Thymus (tissue), 11 donors: Measurements from ENCODE around the gene CDC6. TPM values are rescaled to one million over a fixed set of nuclear protein-coding genes. Genes with fewer than 3 reads are reported as not detected.

Experiments
- DNase-seq, 9 donors: peaks; one replicate each; pipeline ENCODE4 v3.0.0-alpha.2; 2013; ENCODE audit warnings: low spot score in 9 of 9, low read depth in 6 of 9, missing footprints in 1 of 9
- H3K27ac ChIP-seq, 2 donors: one replicate each; pipeline ENCODE4 v1.5.1; 2013; ENCODE audit warnings: control low read depth in 1 of 2, low read depth in 1 of 2, low read length in 1 of 2, mild to moderate bottlenecking in 1 of 2, moderate library complexity in 1 of 2
- H3K27me3 ChIP-seq, 2 donors: one replicate each; pipeline ENCODE4 v1.5.1; 2013; ENCODE audit warnings: low read length in 1 of 2; ENCODE audit not compliant: control insufficient read depth in 2 of 2, insufficient read depth in 1 of 2
- H3K36me3 ChIP-seq, 2 donors: one replicate each; pipeline ENCODE4 v1.5.1; 2013; ENCODE audit warnings: low read length in 1 of 2, mild to moderate bottlenecking in 1 of 2, moderate library complexity in 1 of 2; ENCODE audit not compliant: control insufficient read depth in 2 of 2, insufficient read depth in 2 of 2
- H3K4me1 ChIP-seq, 2 donors: one replicate each; pipeline ENCODE4 v1.5.1; 2013; ENCODE audit warnings: low read length in 2 of 2; ENCODE audit not compliant: control insufficient read depth in 2 of 2, insufficient read depth in 2 of 2
- H3K4me3 ChIP-seq, 2 donors: one replicate each; pipeline ENCODE4 v1.5.1; 2013; ENCODE audit warnings: low read length in 2 of 2, control low read depth in 1 of 2, mild to moderate bottlenecking in 1 of 2
- H3K9me3 ChIP-seq, 2 donors: one replicate each; pipeline ENCODE4 v1.5.1; 2013; ENCODE audit warnings: low read length in 1 of 2, mild to moderate bottlenecking in 1 of 2; ENCODE audit not compliant: control insufficient read depth in 2 of 2, insufficient read depth in 1 of 2
- WGBS: extraction: QIAGEN DNeasy Blood & Tissue Kit; methylation state at CpG from one replicate; pipeline ENCODE4 v1.1.7; 2013; 5-methylcytosine and 5-hydroxymethylcytosine counted together
- polyA plus RNA-seq: library from polyadenylated mRNA; stranded (reverse); fragments of 200-250 nt; gene quantifications from one replicate; pipeline ENCODE4 v1.2.3, GENCODE V29; 2013
- total RNA-seq: library from RNA; stranded (reverse); fragments of 120-200 nt; gene quantifications from one replicate; pipeline ENCODE4 v1.2.4, GENCODE V29; 2013
- donor health status: healthy.

The CDC6 gene
- total and polyA plus RNA-seq, 2 donors, result 1.3 to 24.5 TPM

DNA sequence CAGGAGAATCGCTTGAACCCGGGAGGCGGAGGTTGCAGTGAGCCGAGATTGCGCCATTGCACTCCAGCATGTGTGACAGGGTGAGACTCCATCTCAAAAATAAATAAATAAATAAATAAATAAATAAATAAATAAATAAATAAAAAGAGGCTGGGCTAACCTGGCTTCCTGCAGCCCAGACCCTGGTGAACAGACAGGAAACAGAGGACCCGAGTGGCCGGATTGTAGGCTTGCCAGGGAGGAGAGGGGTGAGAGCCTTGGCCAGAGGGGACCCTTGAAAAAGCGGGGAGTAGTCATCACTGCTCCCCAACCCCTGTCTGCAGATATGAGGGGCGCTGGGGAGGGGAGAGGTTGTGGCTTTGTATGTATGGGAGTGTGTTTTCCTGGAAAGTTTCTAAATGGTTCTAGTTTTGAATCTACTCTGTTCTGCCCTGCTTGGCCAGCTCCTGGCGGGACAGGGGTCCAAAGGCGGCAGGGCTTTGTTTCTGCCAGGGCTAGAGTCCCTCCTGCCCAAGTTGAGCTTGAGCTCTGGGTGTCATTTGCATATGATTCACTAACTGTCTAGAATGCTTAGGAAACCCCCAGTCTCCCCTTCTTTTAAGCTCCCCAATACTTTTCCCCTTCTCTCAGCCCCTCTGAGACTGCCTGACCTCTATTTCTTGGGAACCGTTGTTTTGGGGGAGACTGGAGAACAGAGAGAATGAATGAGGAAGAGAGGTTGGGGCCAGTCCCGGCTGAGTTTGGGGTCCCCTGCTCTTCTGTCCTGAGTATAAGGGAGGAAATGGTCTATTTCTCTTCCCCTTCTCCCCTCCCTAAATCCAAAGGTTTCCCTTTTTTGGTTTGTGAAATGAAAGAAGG lies 37.7 kb downstream of the CDC6 start:
- Histone ChIP-seq H3K9me3 (peaks cover 0 to 4% of the 10 kb centered on the region in 2 donors), H3K27me3 (no peaks in the 10 kb centered on the region), H3K36me3 (no peaks in the 10 kb centered on the region), H3K27ac (peak overlapping the region in 1 of 2 donors; percentile 90), H3K4me3 (no peak overlapping the region), H3K4me1 (peaks cover 67 to 93% of the 10 kb centered on the region in 2 donors)
- no peak for DNase-seq
- 86% methylated on average over 13 of the region's 13 CpGs for WGBS

GRCh38 chr17:40326014-40326831 lies 38.5 kb downstream of the CDC6 start:
- Histone ChIP-seq H3K27me3 (no peaks in the 10 kb centered on the region), H3K9me3 (peaks cover 0 to 4% of the 10 kb centered on the region in 2 donors), H3K4me3 (no peak overlapping the region), H3K36me3 (peaks cover 0 to 6% of the 10 kb centered on the region in 2 donors), H3K4me1 (peaks cover 65 to 93% of the 10 kb centered on the region in 2 donors), H3K27ac (peak overlapping the region; percentile 71 to 90)
- WGBS, result 48% methylated on average over 17 of the region's 17 CpGs
- peak in 1 of 9 donors; percentile 67 for DNase-seq

DNA sequence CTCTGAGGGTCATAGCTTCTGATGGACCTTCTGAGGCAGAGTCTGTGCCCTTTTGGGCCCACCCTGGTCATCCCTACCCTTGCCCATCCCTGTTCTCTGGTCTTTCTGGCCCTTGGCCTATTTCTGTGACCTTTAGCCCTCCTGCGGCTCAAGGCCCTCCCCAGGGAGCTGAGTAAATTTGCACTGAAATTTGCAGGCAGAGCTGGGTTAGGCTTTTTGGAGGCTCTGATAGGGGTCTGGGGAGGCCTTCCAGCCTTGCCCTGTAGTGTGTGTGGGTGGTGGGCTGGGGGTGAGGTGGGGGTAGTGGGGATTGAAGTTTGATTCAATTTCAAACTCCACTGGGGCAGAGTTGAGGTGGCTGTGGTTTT lies 39.1 kb downstream of the CDC6 start:
- Histone ChIP-seq H3K27ac (peak overlapping the region; percentile 62 to 90), H3K9me3 (peaks cover 0 to 4% of the 10 kb centered on the region in 2 donors), H3K27me3 (no peaks in the 10 kb centered on the region), H3K4me1 (peaks cover 65 to 93% of the 10 kb centered on the region in 2 donors), H3K36me3 (peaks cover 0 to 12% of the 10 kb centered on the region in 2 donors), H3K4me3 (no peak overlapping the region)
- 96% methylated on average over 1 of the region's 1 CpG for WGBS
- no peak for DNase-seq

GRCh38 chr17:40327244-40327729 lies 39.6 kb downstream of the CDC6 start:
- 57% methylated on average over 4 of the region's 4 CpGs for WGBS
- H3K4me3 ChIP-seq, result no peak overlapping the region

DNA sequence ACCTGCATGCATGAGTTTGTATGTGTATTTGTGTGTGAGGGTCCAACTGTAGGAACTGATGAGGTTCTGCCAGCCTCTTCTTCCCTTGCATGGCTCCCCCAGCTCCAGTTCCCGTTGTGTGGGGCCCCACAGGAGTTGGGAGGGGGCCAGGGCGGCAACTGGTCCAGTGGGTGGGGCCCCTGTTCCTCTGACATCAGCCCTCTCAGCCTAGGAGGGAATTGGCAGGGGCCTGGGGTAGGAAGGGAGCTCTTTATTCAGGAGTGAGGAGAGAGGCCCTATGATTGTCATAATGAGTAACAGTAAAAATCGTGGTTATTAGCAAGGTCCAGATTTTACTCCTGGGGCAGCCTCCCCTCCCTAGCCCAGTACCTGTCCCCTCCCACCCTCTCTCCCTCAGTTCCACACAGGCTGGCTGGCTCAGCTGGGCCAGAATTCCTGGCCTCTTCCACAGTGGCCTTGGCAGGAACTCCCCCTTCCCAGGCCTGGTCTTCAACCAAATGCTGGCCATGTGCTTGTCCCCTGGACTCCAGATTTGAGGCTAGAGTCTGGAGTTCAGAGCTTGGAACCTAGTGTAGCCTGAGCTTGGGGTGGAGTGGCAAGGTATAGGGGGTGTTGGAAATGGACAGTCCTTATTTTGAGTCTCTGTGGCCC lies 40.2 kb downstream of the CDC6 start:
- Histone ChIP-seq H3K27ac (peak overlapping the region; percentile 36 to 90), H3K4me3 (no peak overlapping the region), H3K4me1 (peaks cover 59 to 92% of the 10 kb centered on the region in 2 donors), H3K36me3 (peaks cover 0 to 12% of the 10 kb centered on the region in 2 donors), H3K27me3 (no peaks in the 10 kb centered on the region), H3K9me3 (peaks cover 0 to 4% of the 10 kb centered on the region in 2 donors)
- 51% methylated on average over 3 of the region's 3 CpGs for WGBS
- DNase-seq, result no peak

More at GRCh38 chr17:40327244-40327729, 39.6 kb downstream of the CDC6 start:
- peak in 7 of 9 donors; percentile 61 to 89 (median 78) for DNase-seq
- Histone ChIP-seq H3K9me3 (peaks cover 0 to 4% of the 10 kb centered on the region in 2 donors), H3K36me3 (peaks cover 0 to 12% of the 10 kb centered on the region in 2 donors), H3K27ac (peak overlapping the region; percentile 32 to 90), H3K4me1 (peaks cover 61 to 93% of the 10 kb centered on the region in 2 donors), H3K27me3 (no peaks in the 10 kb centered on the region)

GRCh38 chr17:40328386-40328766 lies 40.7 kb downstream of the CDC6 start:
- Histone ChIP-seq H3K4me3 (no peak overlapping the region), H3K9me3 (peaks cover 0 to 4% of the 10 kb centered on the region in 2 donors), H3K36me3 (peaks cover 0 to 12% of the 10 kb centered on the region in 2 donors), H3K27me3 (no peaks in the 10 kb centered on the region), H3K27ac (no peak overlapping the region), H3K4me1 (peaks cover 54 to 87% of the 10 kb centered on the region in 2 donors)
- 93% methylated on average over 2 of the region's 2 CpGs for WGBS
- DNase-seq, result no peak

DNA sequence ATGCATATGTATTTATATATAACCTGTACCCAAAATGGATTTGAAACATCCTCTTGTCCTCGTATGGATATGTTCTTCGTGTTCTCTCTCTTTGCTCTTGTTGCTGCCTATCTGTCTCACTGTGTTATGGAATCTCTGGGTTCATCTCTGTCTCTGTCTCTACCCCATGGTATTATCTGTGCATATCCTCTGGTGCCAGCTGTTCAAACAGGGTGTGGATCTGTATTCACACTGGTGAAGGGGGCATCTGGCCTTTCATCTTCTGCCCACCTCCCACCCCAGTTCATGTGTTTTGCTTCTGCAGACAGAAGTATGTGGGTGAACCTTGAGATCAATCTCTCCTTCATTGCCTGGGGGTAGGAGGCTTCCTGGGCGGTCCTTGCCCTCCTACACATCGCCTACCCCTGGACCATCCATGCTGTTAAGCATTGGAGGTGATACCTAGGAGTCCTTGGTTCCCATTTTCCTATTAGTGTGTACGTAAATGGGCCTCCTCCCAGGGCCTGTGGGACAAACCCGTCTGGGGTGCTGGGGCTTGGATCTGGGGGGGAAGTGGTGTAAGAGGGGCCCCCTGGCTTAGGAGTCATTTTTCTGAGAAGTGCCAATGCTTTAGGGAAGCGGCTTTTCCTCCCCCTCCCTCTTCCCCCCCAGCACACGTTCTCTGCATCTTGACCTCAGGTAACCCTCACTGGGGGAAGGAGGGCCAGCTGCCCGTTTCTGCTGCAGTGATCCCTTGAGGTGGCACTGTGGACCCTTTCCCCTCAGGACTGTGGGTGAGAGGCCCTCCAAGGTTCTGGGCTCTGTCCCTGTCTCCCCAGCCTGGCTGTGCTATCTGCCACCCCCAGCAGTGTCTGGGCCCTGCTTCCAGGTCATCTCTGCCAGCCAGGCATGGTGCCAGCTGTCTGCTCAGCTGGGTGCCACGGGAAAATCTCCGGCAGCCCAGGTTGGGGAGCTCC lies 42.4 kb downstream of the CDC6 start:
- Histone ChIP-seq H3K27ac (peak overlapping the region; percentile 38 to 48), H3K4me3 (no peak overlapping the region), H3K27me3 (no peaks in the 10 kb centered on the region), H3K9me3 (peaks cover 0 to 4% of the 10 kb centered on the region in 2 donors), H3K36me3 (peaks cover 0 to 12% of the 10 kb centered on the region in 2 donors), H3K4me1 (peaks cover 46 to 80% of the 10 kb centered on the region in 2 donors)
- DNase-seq, result no peak
- WGBS, result 21% methylated on average over 11 of the region's 11 CpGs
